Endothelial cell of umbilical vein (primary cell): ENCODE data around the gene ROPN1L.

Experiments used
- POLR2A ChIP-seq: IDR thresholded peaks from 2 replicates; pipeline ENCODE4 v1.6.1; 2012; ENCODE audit warnings: low read depth, mild to moderate bottlenecking, control low read depth, low read length
- POLR2AphosphoS5 ChIP-seq: IDR thresholded peaks from 2 replicates; pipeline ENCODE4 v1.6.1; 2012; ENCODE audit warnings: low read depth, mild to moderate bottlenecking, control low read depth, low read length, moderate library complexity; ENCODE audit not compliant: insufficient read depth
- TF ChIP-seq, protein P1 (sequence below), 2 donors: IDR thresholded peaks; 1 replicate in 1 of 2; 2 replicates in 1 of 2; pipeline ENCODE4 v1.5.1; 2011; ENCODE audit warnings: low read length in 2 of 2, mild to moderate bottlenecking in 2 of 2, moderate library complexity in 2 of 2, control low read depth in 1 of 2, inconsistent platforms in 1 of 2, low read depth in 1 of 2; ENCODE audit not compliant: insufficient read depth in 1 of 2; ENCODE audit errors: extremely low read depth in 1 of 2

DNA sequence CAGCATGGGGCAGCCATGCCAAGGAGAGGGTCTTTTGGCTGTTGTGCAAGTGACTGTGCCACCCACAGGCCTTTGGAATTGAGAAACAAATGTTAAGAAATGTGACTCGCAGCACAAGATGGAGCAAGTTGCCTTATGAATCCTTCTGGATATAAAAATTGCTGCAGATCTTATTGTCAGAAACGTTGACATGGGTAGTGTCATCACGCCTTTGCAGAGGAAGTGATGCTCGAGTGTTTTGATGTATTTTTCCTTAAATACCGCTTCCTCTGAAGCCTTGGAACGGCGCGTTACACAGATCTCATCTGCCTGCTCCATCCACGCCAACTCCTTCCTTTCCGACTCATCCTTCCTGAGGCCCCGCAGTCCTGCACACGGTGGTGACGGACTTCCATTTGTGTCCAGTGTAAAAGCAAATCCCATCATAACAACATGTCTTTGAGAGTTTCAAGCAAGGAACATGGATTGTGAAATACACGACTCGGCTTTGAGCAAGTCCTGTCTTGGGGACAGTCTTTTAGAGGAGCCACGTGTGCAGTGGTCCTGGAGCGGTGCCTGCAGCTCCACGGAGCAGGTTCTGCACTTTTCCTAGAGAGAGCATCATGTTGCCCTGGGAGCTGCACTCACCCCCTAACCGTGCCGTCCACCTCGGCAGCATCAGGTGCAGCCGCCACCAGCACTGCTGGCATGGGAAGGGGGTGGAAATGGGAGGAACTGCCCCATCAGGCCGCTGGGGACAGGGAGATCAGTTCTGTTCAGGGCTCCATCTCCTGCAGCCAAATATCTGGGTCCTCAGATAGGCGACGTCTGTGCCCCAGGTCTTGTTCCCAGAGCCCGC lies 15.1 kb downstream of the ROPN1L start:
- TF ChIP-seq, protein P1, sequence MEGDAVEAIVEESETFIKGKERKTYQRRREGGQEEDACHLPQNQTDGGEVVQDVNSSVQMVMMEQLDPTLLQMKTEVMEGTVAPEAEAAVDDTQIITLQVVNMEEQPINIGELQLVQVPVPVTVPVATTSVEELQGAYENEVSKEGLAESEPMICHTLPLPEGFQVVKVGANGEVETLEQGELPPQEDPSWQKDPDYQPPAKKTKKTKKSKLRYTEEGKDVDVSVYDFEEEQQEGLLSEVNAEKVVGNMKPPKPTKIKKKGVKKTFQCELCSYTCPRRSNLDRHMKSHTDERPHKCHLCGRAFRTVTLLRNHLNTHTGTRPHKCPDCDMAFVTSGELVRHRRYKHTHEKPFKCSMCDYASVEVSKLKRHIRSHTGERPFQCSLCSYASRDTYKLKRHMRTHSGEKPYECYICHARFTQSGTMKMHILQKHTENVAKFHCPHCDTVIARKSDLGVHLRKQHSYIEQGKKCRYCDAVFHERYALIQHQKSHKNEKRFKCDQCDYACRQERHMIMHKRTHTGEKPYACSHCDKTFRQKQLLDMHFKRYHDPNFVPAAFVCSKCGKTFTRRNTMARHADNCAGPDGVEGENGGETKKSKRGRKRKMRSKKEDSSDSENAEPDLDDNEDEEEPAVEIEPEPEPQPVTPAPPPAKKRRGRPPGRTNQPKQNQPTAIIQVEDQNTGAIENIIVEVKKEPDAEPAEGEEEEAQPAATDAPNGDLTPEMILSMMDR (IDR thresholded peaks at IDR 0.05; ENCODE audit: extremely low read depth in 1 of 2, insufficient read depth in 1 of 2, low read depth in 1 of 2, low read length in 2 of 2) = no peak
- TF ChIP-seq POLR2AphosphoS5 (no peak), POLR2A (no peak)
